Stomach (tissue), 9 donors: Measurements from ENCODE around the gene EML3. TPM values are rescaled to one million over a fixed set of nuclear protein-coding genes. Genes with fewer than 3 reads are reported as not detected.

Source experiments
- DNase-seq, 2 donors: peaks; one replicate each; pipeline versions ENCODE4 v3.0.0 to v3.0.0-alpha.2; 2013 to 2019
- H3K27ac ChIP-seq, 5 donors: fragments of 200-600 bp in 4 of 5; sonication (generic) in 4 of 5; one replicate each; pipeline ENCODE4 v1.5.1; 2013 to 2019; ENCODE audit warnings: mild to moderate bottlenecking in 1 of 5, moderate library complexity in 1 of 5
- H3K27me3 ChIP-seq, 3 donors: fragments of 200-600 bp; sonication (generic); one replicate each; pipeline ENCODE4 v1.5.1; 2017 to 2019; ENCODE audit warnings: mixed run types in 1 of 3
- H3K36me3 ChIP-seq, 4 donors: fragments of 200-600 bp; sonication (generic); 1 replicate in 3 of 4; 2 replicates in 1 of 4; pipeline ENCODE4 v1.5.1; 2016 to 2019
- H3K4me1 ChIP-seq, 4 donors: fragments of 200-600 bp; sonication (generic); one replicate each; pipeline ENCODE4 v1.5.1; 2016 to 2019
- H3K4me3 ChIP-seq, 4 donors: fragments of 200-600 bp; sonication (generic) in 3 of 4; one replicate each; pipeline ENCODE4 v1.5.1; 2016 to 2019; ENCODE audit warnings: mild to moderate bottlenecking in 1 of 4
- H3K9me3 ChIP-seq, 4 donors: fragments of 200-600 bp; sonication (generic); one replicate each; pipeline ENCODE4 v1.5.1; 2016 to 2019
- CTCF ChIP-seq, 7 experiments: fragments of 450-650 bp in 4 of 7; fragments of 200-600 bp in 3 of 7; sonication (generic) in 3 of 7; IDR thresholded peaks; one replicate each; pipeline ENCODE4 v1.5.1; 2016 to 2019; ENCODE audit warnings: antibody characterized with exemption in 7 of 7, control low read depth in 2 of 7, mild to moderate bottlenecking in 1 of 7
- EP300 ChIP-seq: sonication (generic); formaldehyde crosslinking; IDR thresholded peaks from one replicate; pipeline ENCODE4 v1.6.1; 2017; ENCODE audit warnings: antibody characterized with exemption
- POLR2A ChIP-seq, 4 donors: fragments of 450-650 bp; IDR thresholded peaks; one replicate each; pipeline ENCODE4 v1.6.1; 2016; ENCODE audit warnings: antibody characterized with exemption in 4 of 4, control low read depth in 2 of 4, mild to moderate bottlenecking in 1 of 4, moderate library complexity in 1 of 4
- POLR2AphosphoS5 ChIP-seq, 3 donors: sonication (generic); formaldehyde crosslinking; IDR thresholded peaks; one replicate each; pipeline ENCODE4 v1.6.1; 2016; ENCODE audit warnings: antibody characterized with exemption in 3 of 3
- WGBS, 5 donors: extraction: QIAGEN DNeasy Blood & Tissue Kit in 3 of 5; methylation state at CpG; one replicate each; pipeline versions ENCODE4 v1.1.5 to v1.1.7; 2013 to 2018; 5-methylcytosine and 5-hydroxymethylcytosine counted together
- intact Hi-C: fragments of 100-400 bp; cut with DNase I; formaldehyde crosslinking; loops from one replicate; pipeline ENCODE4 v1.15.1; 2023; ENCODE audit warnings: low total_unique reads
- polyA plus RNA-seq, 3 donors: library from polyadenylated mRNA; stranded (reverse); fragments of 200-250 nt; gene quantifications; one replicate each; pipeline ENCODE4 v1.2.3, GENCODE V29; 2013
- total RNA-seq, 5 donors: library from RNA; depleted of rRNA; stranded (reverse); fragments of >200 nt; gene quantifications; one replicate each; pipeline versions ENCODE4 v1.1.0 to v1.2.3, GENCODE V29; 2014 to 2016
- donor health status: healthy with polysubstance abuse.
- donor health status: Bipolar disorder and iron deficiency.
- donor health status: healthy.

Gene EML3
- total and polyA plus RNA-seq, 8 donors = 24.4 to 112 (median 68.6) TPM

GRCh38 chr11:62610814-62611704, 1.5 kb downstream of the EML3 start:
- Histone ChIP-seq H3K9me3 (no peaks in the 10 kb centered on the region), H3K4me1 (peaks cover 20 to 40% (median 28%) of the 10 kb centered on the region in 4 donors), H3K27ac (peak overlapping the region; percentile 83 to 97 (median 96)), H3K27me3 (no peaks in the 10 kb centered on the region), H3K36me3 (peaks cover 17 to 69% (median 56%) of the 10 kb centered on the region in 4 donors), H3K4me3 (peak overlapping the region; percentile 75 to 84 (median 76))
- no peak for TF ChIP-seq CTCF (IDR thresholded peaks at IDR 0.05)
- TF ChIP-seq POLR2AphosphoS5 (IDR thresholded peaks at IDR 0.05) = no peak
- no peak for TF ChIP-seq POLR2A (IDR thresholded peaks at IDR 0.05)
- TF ChIP-seq EP300 = no peak
- intact Hi-C loops = no loop called here
- 61 to 71% (median 66%) methylated on average over 20 to 28 of the region's 28 CpGs for WGBS, 5 donors
- no peak for DNase-seq

- WGBS, 5 donors = 85 to 92% (median 88%) methylated on average over 6 of the region's 6 CpGs
- Histone ChIP-seq H3K36me3 (peaks cover 23 to 69% (median 56%) of the 10 kb centered on the region in 4 donors), H3K4me3 (peak overlapping the region in 1 of 4 donors; percentile 75), H3K27ac (no peak overlapping the region), H3K9me3 (no peaks in the 10 kb centered on the region), H3K4me1 (peaks cover 20 to 40% (median 28%) of the 10 kb centered on the region in 4 donors), H3K27me3 (no peaks in the 10 kb centered on the region)
- intact Hi-C loops = no loop called here
- TF ChIP-seq CTCF (IDR thresholded peaks at IDR 0.05) (no peak), EP300 (no peak), POLR2A (IDR thresholded peaks at IDR 0.05) (no peak), POLR2AphosphoS5 (IDR thresholded peaks at IDR 0.05) (no peak)
- DNase-seq = no peak
Measured at GRCh38 chr11:62610403-62610802, 2.2 kb downstream of the EML3 start.

- no peak for TF ChIP-seq EP300
- TF ChIP-seq POLR2AphosphoS5 (IDR thresholded peaks at IDR 0.05) = no peak
- TF ChIP-seq POLR2A (IDR thresholded peaks at IDR 0.05) = no peak
- no peak for TF ChIP-seq CTCF (IDR thresholded peaks at IDR 0.05)
- intact Hi-C loops = no loop called here
Measured at GRCh38 chr11:62608776-62609175, 3.8 kb downstream of the EML3 start.

GRCh38 chr11:62607714-62608113, 4.9 kb downstream of the EML3 start:
- no peaks in the 10 kb centered on the region for H3K9me3 ChIP-seq
- TF ChIP-seq EP300 (no peak), POLR2AphosphoS5 (IDR thresholded peaks at IDR 0.05) (no peak), CTCF (IDR thresholded peaks at IDR 0.05) (no peak), POLR2A (IDR thresholded peaks at IDR 0.05) (no peak)
- no peaks in the 10 kb centered on the region for H3K27me3 ChIP-seq
- 64 to 87% (median 82%) methylated on average over 4 of the region's 4 CpGs for WGBS, 5 donors
- no peak overlapping the region for H3K4me3 ChIP-seq
- H3K4me1 ChIP-seq = peaks cover 19 to 45% (median 26%) of the 10 kb centered on the region in 4 donors
- H3K36me3 ChIP-seq = peaks cover 28 to 76% (median 66%) of the 10 kb centered on the region in 4 donors
- no peak for DNase-seq
- no peak overlapping the region for H3K27ac ChIP-seq
- intact Hi-C loops = no loop called here

More at GRCh38 chr11:62608776-62609175, 3.8 kb downstream of the EML3 start:
- Histone ChIP-seq H3K27me3 (no peaks in the 10 kb centered on the region), H3K4me1 (peaks cover 20 to 43% (median 27%) of the 10 kb centered on the region in 4 donors), H3K27ac (no peak overlapping the region), H3K9me3 (no peaks in the 10 kb centered on the region), H3K36me3 (peaks cover 28 to 73% (median 65%) of the 10 kb centered on the region in 4 donors), H3K4me3 (no peak overlapping the region)
- 88 to 91% (median 90%) methylated on average over 12 of the region's 12 CpGs for WGBS, 5 donors
- no peak for DNase-seq
